Colonic mucosa (tissue), 4 donors: ENCODE measurements around the gene CENPF. TPM values are rescaled to one million over a fixed set of nuclear protein-coding genes. Genes with fewer than 3 reads are reported as not detected.

Experiments used
- DNase-seq: peaks from one replicate; pipeline ENCODE4 v3.0.0-alpha.2; 2020
- H3K27ac ChIP-seq: fragments of 200-600 bp; one replicate; pipeline ENCODE4 v1.8.0; 2021
- H3K27me3 ChIP-seq: fragments of 200-600 bp; one replicate; pipeline ENCODE4 v1.8.0; 2021
- H3K36me3 ChIP-seq: fragments of 200-600 bp; one replicate; pipeline ENCODE4 v1.8.0; 2021
- H3K4me1 ChIP-seq: fragments of 200-600 bp; one replicate; pipeline ENCODE4 v1.8.0; 2021; ENCODE audit warnings: mild to moderate bottlenecking
- H3K4me3 ChIP-seq: fragments of 200-600 bp; one replicate; pipeline ENCODE4 v1.8.0; 2021
- H3K9ac ChIP-seq, 2 donors: one replicate each; pipeline ENCODE4 v1.7.0; 2013; ENCODE audit warnings: control low read depth in 2 of 2, low read depth in 2 of 2, low read length in 2 of 2
- H3K9me3 ChIP-seq: fragments of 200-600 bp; one replicate; pipeline ENCODE4 v1.8.0; 2021
- intact Hi-C: fragments of 100-400 bp; cut with DNase I; formaldehyde crosslinking; loops from one replicate; pipeline ENCODE4 v1.14.1; 2022
- total RNA-seq, 2 donors: library from RNA; stranded (reverse); fragmentation: NEBNext Ultra II Directional in 1 of 2; extraction: Animal tissue kit (Norgen Biotek cat#: 25700) in 1 of 2; gene quantifications; one replicate each; pipeline ENCODE4 v1.2.1, GENCODE V29; 2021
- TF ChIP-seq, protein P1 (sequence below): fragments of 200-600 bp; IDR thresholded peaks from one replicate; pipeline ENCODE4 v1.8.0; 2022; ENCODE audit warnings: antibody characterized with exemption, mild to moderate bottlenecking
- donor health status: healthy.
- donor health status: DM: no; HTN: no; CAD: no.
- donor health status: DM: no; HTN: no; CAD: no.

CENPF gene, protein sequence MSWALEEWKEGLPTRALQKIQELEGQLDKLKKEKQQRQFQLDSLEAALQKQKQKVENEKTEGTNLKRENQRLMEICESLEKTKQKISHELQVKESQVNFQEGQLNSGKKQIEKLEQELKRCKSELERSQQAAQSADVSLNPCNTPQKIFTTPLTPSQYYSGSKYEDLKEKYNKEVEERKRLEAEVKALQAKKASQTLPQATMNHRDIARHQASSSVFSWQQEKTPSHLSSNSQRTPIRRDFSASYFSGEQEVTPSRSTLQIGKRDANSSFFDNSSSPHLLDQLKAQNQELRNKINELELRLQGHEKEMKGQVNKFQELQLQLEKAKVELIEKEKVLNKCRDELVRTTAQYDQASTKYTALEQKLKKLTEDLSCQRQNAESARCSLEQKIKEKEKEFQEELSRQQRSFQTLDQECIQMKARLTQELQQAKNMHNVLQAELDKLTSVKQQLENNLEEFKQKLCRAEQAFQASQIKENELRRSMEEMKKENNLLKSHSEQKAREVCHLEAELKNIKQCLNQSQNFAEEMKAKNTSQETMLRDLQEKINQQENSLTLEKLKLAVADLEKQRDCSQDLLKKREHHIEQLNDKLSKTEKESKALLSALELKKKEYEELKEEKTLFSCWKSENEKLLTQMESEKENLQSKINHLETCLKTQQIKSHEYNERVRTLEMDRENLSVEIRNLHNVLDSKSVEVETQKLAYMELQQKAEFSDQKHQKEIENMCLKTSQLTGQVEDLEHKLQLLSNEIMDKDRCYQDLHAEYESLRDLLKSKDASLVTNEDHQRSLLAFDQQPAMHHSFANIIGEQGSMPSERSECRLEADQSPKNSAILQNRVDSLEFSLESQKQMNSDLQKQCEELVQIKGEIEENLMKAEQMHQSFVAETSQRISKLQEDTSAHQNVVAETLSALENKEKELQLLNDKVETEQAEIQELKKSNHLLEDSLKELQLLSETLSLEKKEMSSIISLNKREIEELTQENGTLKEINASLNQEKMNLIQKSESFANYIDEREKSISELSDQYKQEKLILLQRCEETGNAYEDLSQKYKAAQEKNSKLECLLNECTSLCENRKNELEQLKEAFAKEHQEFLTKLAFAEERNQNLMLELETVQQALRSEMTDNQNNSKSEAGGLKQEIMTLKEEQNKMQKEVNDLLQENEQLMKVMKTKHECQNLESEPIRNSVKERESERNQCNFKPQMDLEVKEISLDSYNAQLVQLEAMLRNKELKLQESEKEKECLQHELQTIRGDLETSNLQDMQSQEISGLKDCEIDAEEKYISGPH (N-terminal part only)
- 10 to 100 TPM; 21.2 to 67.9 TPM for total RNA-seq

DNA sequence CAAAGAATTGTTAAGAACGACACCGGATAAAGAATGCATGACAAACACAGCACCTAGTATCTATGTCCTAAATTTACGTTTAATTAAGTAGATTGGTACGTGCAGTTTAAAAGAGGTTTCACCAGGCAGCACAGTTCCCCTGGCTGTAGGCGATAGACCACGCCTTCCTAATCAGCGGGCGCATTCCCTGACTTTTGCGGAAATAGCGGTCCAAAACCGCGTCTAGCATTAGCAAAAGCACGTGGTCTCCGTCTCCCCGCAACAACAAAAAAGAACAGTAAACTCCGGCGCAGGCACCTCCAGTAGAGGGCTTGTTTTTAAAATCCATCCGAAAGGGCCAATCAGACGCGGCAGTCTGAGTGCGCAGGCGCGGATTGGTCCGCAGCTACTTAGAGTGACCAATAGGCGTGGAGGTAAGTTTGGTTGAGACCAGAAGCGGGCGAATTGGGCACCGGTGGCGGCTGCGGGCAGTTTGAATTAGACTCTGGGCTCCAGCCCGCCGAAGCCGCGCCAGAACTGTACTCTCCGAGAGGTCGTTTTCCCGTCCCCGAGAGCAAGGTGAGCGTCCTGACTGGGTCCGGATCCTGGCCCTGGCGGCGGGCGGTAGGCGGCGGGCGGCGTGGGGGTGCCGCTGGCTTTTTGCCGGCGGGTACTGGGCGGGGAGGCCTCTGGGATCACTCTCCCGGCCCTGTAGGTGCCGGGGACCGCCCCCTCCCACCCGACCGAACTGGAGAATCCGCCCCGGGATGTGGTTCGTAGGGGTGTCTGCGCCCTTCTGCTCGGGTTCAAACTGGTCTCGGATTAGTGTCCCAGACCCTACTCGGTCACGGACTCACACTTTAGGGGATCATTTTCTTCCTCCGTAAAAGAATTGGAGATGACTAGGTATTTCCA is at the start of gene CENPF:
CENPF (plus strand) TSS at position 432 of the 894 bp plus-strand sequence. CDS start 10,560 bp downstream, outside the sequence.
- peak within 1 kb of the TSS; percentile 88 for H3K4me3 ChIP-seq
- no peaks in the 10 kb centered on the region for H3K4me1 ChIP-seq
- intact Hi-C loops, result no loop called here
- no peak within 1 kb of the TSS for H3K27ac ChIP-seq
- H3K36me3 ChIP-seq, result no peaks in the 10 kb centered on the region
- peak; percentile 96 for DNase-seq
- no peaks in the 10 kb centered on the region for H3K27me3 ChIP-seq
- H3K9ac ChIP-seq, result peak within 1 kb of the TSS; percentile 46 to 61
- H3K9me3 ChIP-seq, result no peaks in the 10 kb centered on the region
- TF ChIP-seq, protein P1, sequence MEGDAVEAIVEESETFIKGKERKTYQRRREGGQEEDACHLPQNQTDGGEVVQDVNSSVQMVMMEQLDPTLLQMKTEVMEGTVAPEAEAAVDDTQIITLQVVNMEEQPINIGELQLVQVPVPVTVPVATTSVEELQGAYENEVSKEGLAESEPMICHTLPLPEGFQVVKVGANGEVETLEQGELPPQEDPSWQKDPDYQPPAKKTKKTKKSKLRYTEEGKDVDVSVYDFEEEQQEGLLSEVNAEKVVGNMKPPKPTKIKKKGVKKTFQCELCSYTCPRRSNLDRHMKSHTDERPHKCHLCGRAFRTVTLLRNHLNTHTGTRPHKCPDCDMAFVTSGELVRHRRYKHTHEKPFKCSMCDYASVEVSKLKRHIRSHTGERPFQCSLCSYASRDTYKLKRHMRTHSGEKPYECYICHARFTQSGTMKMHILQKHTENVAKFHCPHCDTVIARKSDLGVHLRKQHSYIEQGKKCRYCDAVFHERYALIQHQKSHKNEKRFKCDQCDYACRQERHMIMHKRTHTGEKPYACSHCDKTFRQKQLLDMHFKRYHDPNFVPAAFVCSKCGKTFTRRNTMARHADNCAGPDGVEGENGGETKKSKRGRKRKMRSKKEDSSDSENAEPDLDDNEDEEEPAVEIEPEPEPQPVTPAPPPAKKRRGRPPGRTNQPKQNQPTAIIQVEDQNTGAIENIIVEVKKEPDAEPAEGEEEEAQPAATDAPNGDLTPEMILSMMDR, result no peak

DNA sequence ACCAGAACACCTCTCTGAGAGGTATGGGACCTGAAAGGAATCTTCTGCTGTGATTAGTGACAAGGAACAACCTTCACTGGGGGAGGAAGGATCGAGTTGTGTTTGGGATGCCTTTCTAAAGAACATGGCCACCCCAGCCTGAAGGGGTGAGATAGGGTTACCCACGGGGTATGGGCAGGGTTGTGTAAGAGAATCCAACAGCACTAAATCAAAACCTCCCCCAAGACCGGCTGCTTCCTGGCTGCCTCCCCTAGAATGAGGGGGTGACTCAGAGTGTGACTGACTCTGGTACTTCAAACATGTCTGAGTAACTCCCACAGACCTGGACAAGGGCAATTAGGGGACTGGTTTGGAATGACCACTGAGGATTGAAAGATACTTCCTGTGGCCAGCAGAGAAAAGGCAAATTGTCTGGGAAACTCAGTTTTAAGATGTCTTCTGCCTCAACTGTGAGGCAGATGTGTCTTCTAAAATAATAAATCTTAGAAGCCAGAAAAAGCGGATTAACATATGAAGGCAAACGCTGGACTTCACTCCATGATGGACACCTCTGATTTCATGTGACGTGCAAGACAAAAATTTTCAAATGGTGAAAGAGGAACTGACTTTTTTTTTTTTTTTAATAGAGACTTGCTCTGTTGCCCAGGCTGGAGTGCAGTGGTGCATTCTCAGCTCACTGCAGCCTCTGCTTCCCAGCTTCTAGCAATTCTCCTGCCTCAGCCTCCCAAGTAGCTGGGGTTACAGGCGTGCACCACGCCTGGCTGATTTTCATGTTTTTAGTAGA is 44.9 kb upstream of the CENPF start:
- Histone ChIP-seq H3K27me3 (no peaks in the 10 kb centered on the region), H3K27ac (no peak overlapping the region), H3K9ac (no peak overlapping the region), H3K4me1 (no peaks in the 10 kb centered on the region), H3K4me3 (no peak overlapping the region), H3K36me3 (no peaks in the 10 kb centered on the region), H3K9me3 (no peaks in the 10 kb centered on the region)
- intact Hi-C loops, result no loop called here
- TF ChIP-seq, protein P1, result no peak
- DNase-seq, result no peak

DNA sequence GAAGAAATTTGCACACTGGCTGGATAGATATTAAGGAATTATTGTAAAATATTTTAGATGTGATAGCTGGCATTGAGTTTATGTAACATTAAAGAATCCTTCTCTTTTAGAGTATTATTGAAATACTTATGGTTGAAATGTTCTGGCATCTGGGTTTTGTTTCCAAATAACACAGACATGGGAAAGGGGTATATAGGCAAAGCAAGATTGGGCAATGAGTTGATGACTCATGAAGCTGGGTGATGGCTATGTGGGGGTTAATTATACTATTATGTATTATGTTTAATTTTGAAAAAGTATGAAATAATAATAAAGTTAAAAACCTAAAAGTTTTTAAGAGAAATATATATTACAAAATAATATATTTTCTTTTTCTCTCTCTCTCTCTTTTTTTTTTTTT is 39.1 kb upstream of the CENPF start:
- no peak overlapping the region for H3K4me3 ChIP-seq
- intact Hi-C loops, result no loop called here
- no peaks in the 10 kb centered on the region for H3K27me3 ChIP-seq
- no peaks in the 10 kb centered on the region for H3K4me1 ChIP-seq
- no peak for DNase-seq
- H3K27ac ChIP-seq, result no peak overlapping the region
- no peaks in the 10 kb centered on the region for H3K9me3 ChIP-seq
- no peak overlapping the region for H3K9ac ChIP-seq
- TF ChIP-seq, protein P1, result no peak
- no peaks in the 10 kb centered on the region for H3K36me3 ChIP-seq

DNA sequence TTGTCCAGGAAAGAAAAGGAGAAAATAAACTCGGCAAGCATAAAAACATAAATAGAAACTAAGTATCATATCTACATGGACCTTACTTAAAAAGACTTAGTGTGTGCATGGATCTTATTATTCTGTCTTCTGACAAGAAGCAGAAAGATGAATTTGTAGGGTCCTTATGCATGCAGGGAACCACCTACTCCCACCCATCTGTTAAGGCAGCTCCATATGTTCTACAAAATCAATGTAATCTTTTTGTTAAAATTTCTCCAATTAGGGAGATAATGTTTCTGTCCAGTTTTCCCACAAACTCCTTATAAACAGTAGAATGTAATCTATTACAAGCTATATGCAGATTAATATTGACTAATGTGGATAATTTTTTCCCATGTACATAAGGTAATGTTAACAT is 37.7 kb upstream of the CENPF start:
- Histone ChIP-seq H3K27ac (no peak overlapping the region), H3K27me3 (no peaks in the 10 kb centered on the region), H3K36me3 (no peaks in the 10 kb centered on the region), H3K4me1 (no peaks in the 10 kb centered on the region), H3K4me3 (no peak overlapping the region), H3K9ac (no peak overlapping the region), H3K9me3 (no peaks in the 10 kb centered on the region)
- TF ChIP-seq, protein P1, result no peak
- intact Hi-C loops, result no loop called here
- no peak for DNase-seq
